K562 (cell line): ENCODE data around the gene CPLX3. TPM values are rescaled to one million over a fixed set of nuclear protein-coding genes. Genes with fewer than 3 reads are reported as not detected.
A peak's percentile ranks its signal among the peaks of the same experiment; 100 is the strongest.

Experiments
- ATAC-seq: fragments of 200-7000 bp; cut with Tn5 transposase; 3 replicates; pipeline ENCODE4 v1.9.1; 2020; ENCODE audit warnings: moderate library complexity
- BruUV-seq: library from RNA; stranded (reverse); fragments of 400-500 nt; replicated peaks from 2 replicates; lab custom pipeline; 2021; lab: Mats Ljungman, UMichigan
- CTCF ChIA-PET: fragments of 300-600 bp; formaldehyde crosslinking; extraction: SDS; loops from one replicate; lab custom pipeline; 2021; ENCODE audit warnings: low intra/inter-chr PET ratio; lab: Yijun Ruan, JAX
- POLR2A ChIA-PET: fragments of 300-600, 350-650 bp; sonication (Branson Sonifier 250); formaldehyde crosslinking; extraction: SDS; loops from one replicate; lab custom pipeline; 2021; ENCODE audit warnings: antibody characterized with exemption, inconsistent platforms; lab: Yijun Ruan, JAX
- DNase-seq, 4 experiments: peaks; one replicate each; pipeline versions ENCODE4 v3.0.0 to v3.0.0-alpha.2; 2011 to 2018; ENCODE audit warnings: low spot score in 3 of 4, mixed read lengths in 3 of 4; ENCODE audit errors: extremely low read depth in 1 of 4
- FAIRE-seq: peaks from 2 replicates; lab custom pipeline; 2011; peaks lifted over from hg19 to GRCh38; lab: Jason Lieb, UNC
- H2AFZ ChIP-seq: 2 replicates; pipeline ENCODE4 v1.6.0; 2011; ENCODE audit warnings: low read depth, low read length, control low read depth, inconsistent platforms
- H3K27ac ChIP-seq: fragments of 200-600 bp; 3 replicates; pipeline ENCODE4 v1.8.0; 2011; ENCODE audit warnings: low read depth, mild to moderate bottlenecking, control low read depth, inconsistent platforms, low read length, moderate library complexity, mixed read lengths; ENCODE audit errors: extremely low read depth
- H3K27me3 ChIP-seq, 2 experiments: fragments of 300-600 bp in 1 of 2; 2 replicates in 1 of 2; 3 replicates in 1 of 2; pipeline versions ENCODE4 v1.6.0 to v1.8.0; 2011; ENCODE audit warnings: inconsistent platforms in 2 of 2, low read length in 2 of 2, mild to moderate bottlenecking in 1 of 2, mixed read lengths in 1 of 2, moderate library complexity in 1 of 2; ENCODE audit not compliant: control insufficient read depth in 2 of 2, insufficient read depth in 2 of 2
- H3K36me3 ChIP-seq: fragments of 300-600 bp; 3 replicates; pipeline ENCODE4 v1.8.0; 2011; ENCODE audit warnings: mild to moderate bottlenecking, low read length, inconsistent platforms; ENCODE audit not compliant: control insufficient read depth, insufficient read depth
- H3K4me1 ChIP-seq, 2 experiments: fragments of 200-600 bp in 1 of 2; replicated peaks in 1 of 2; 2 replicates in 1 of 2; 3 replicates in 1 of 2; pipeline versions ENCODE4 v1.5.1 to v1.8.0; 2011; ENCODE audit warnings: inconsistent platforms in 2 of 2, low read length in 2 of 2, mild to moderate bottlenecking in 1 of 2, mixed read lengths in 1 of 2, moderate library complexity in 1 of 2; ENCODE audit not compliant: control insufficient read depth in 2 of 2, insufficient read depth in 2 of 2
- H3K4me2 ChIP-seq: 2 replicates; pipeline ENCODE4 v1.6.1; 2011; ENCODE audit warnings: low read length, control low read depth, inconsistent platforms, mixed read lengths; ENCODE audit not compliant: insufficient read depth
- H3K4me3 ChIP-seq: fragments of 200-600 bp; sonication (generic), shearing (Covaris generic); 2 replicates; pipeline ENCODE4 v1.5.1; 2016; ENCODE audit warnings: control low read depth, inconsistent platforms
- H3K79me2 ChIP-seq: fragments of 200-600 bp; 3 replicates; pipeline ENCODE4 v1.8.0; 2011; ENCODE audit warnings: low read length, inconsistent platforms; ENCODE audit not compliant: control insufficient read depth, insufficient read depth
- H3K9ac ChIP-seq, 2 experiments: 2 replicates each; pipeline versions ENCODE4 v1.6.0 to v1.6.1; 2011; ENCODE audit warnings: low read depth in 2 of 2, low read length in 2 of 2, control low read depth in 1 of 2, inconsistent platforms in 1 of 2, mild to moderate bottlenecking in 1 of 2, mixed read lengths in 1 of 2; ENCODE audit not compliant: insufficient read depth in 1 of 2
- H3K9me1 ChIP-seq: one replicate; pipeline ENCODE4 v1.6.0; 2011; ENCODE audit warnings: inconsistent platforms, mild to moderate bottlenecking, low read length, moderate library complexity; ENCODE audit not compliant: control insufficient read depth, insufficient read depth
- H3K9me3 ChIP-seq: replicated peaks from 2 replicates; pipeline ENCODE4 v1.5.1; 2011; ENCODE audit warnings: low read depth, low read length, inconsistent platforms; ENCODE audit not compliant: control insufficient read depth, insufficient read depth
- H4K20me1 ChIP-seq: replicated peaks from 2 replicates; pipeline ENCODE4 v1.6.1; 2011; ENCODE audit warnings: low read length, inconsistent platforms, mixed read lengths; ENCODE audit not compliant: control insufficient read depth, insufficient read depth
- ARID2 ChIP-seq: fragments of 450-650 bp; IDR thresholded peaks from 2 replicates; pipeline ENCODE4 v1.6.1; 2017; ENCODE audit warnings: antibody characterized with exemption, mild to moderate bottlenecking
- RFX1 ChIP-seq: fragments of 450-650 bp; IDR thresholded peaks from 2 replicates; pipeline ENCODE4 v1.6.1; 2016; ENCODE audit warnings: mild to moderate bottlenecking, moderate library complexity
- SAFB2 ChIP-seq: fragments of 200-400 bp; formaldehyde crosslinking; IDR thresholded peaks from 2 replicates; pipeline ENCODE4 v1.6.1; 2018; ENCODE audit warnings: borderline replicate concordance, low read length, low read depth, moderate library complexity; ENCODE audit not compliant: severe bottlenecking
- SRSF1 ChIP-seq: fragments of 200-400 bp; formaldehyde crosslinking; IDR thresholded peaks from 2 replicates; pipeline ENCODE4 v1.6.1; 2017; ENCODE audit warnings: mild to moderate bottlenecking, low read depth, low read length, moderate library complexity
- STAT5A ChIP-seq: IDR thresholded peaks from 2 replicates; pipeline ENCODE4 v1.6.1; 2012; ENCODE audit warnings: low read length, inconsistent platforms, borderline replicate concordance
- ZNF253 ChIP-seq: fragments of 250-450 bp; sonication (Bioruptor Pico); conservative IDR thresholded peaks from 2 replicates; pipeline ENCODE4 v1.6.1; 2021; ENCODE audit warnings: mild to moderate bottlenecking
- ZNF280B ChIP-seq: fragments of 250-450 bp; sonication (Bioruptor Pico); IDR thresholded peaks from 2 replicates; pipeline ENCODE4 v1.5.1; 2021; ENCODE audit warnings: mild to moderate bottlenecking
- WGBS: fragments of 100-300 bp; shearing (Covaris generic); methylation state at CpG from one replicate; pipeline ENCODE4 v1.1.6; 2016; ENCODE audit warnings: low coverage, mixed read lengths; ENCODE audit not compliant: insufficient coverage; ENCODE audit errors: missing lambda C conversion rate; 5-methylcytosine and 5-hydroxymethylcytosine counted together
- in situ Hi-C: fragments of 300-500 bp; cut with MboI; formaldehyde crosslinking; loops from 4 replicates; pipeline ENCODE4 v1.15.0; 2018; ENCODE audit warnings: inconsistent platforms, mixed read lengths
- intact Hi-C: fragments of 100-400 bp; cut with micrococcal nuclease; formaldehyde crosslinking; loops from 2 replicates; pipeline ENCODE4 v1.14.2; 2022
- polyA plus RNA-seq, 8 experiments: library from polyadenylated mRNA; depleted of rRNA in 4 of 8; stranded (reverse) in 5 of 8; unstranded in 3 of 8; fragments of >200 nt; fragmentation: Nextera tagmentation in 2 of 8; fragmentation: Illumina TruSeq in 1 of 8; extraction: Ambion mirVana in 2 of 8; extraction: Trizol in 1 of 8; gene quantifications; 2 replicates each; pipeline versions ENCODE4 v1.2.1 to v1.2.3, GENCODE V29; 2011 to 2014; ENCODE audit warnings: inconsistent platforms in 1 of 8, missing spikeins in 1 of 8
- total RNA-seq, 7 experiments: library from RNA; depleted of rRNA in 6 of 7; stranded (reverse); fragments of >200 nt in 6 of 7; fragmentation: Illumina TruSeq in 2 of 7; extraction: Trizol in 2 of 7; gene quantifications; 2 replicates each; pipeline versions ENCODE4 v1.2.1 to v1.2.3, GENCODE V29; 2011 to 2021; ENCODE audit warnings: low replicate concordance in 1 of 7
- TF ChIP-seq, protein P1 (sequence below): fragments of 450-650 bp; IDR thresholded peaks from 2 replicates; pipeline ENCODE4 v1.6.1; 2016; ENCODE audit warnings: missing biosample characterization, missing genetic modification characterization
- TF ChIP-seq, protein P2 (sequence below): IDR thresholded peaks from 2 replicates; pipeline ENCODE4 v1.6.1; 2011; ENCODE audit warnings: borderline replicate concordance, low read depth, mild to moderate bottlenecking, moderate library complexity, low read length; ENCODE audit not compliant: insufficient read depth, poor library complexity, severe bottlenecking
- TF ChIP-seq, protein P3 (sequence below): sonication (generic); formaldehyde crosslinking; IDR thresholded peaks from 2 replicates; pipeline ENCODE4 v1.8.0; 2022; ENCODE audit warnings: missing genetic modification reagents, mild to moderate bottlenecking, moderate library complexity, borderline replicate concordance

The CPLX3 gene
- total and polyA plus RNA-seq, 9 of the 15 experiments (the other 6 are each of a cell fraction or from before 2014, with no cell fraction given), result not detected

GRCh38 chr15:74793135-74794028 is 33.0 kb upstream of the CPLX3 start:
- peaks cover 58% of the 10 kb centered on the region; the same call in 2 of the 3 replicates for H3K36me3 ChIP-seq
- peak; percentile 49; the same call in 2 of the 3 replicates for ATAC-seq
- intact Hi-C loops, result no loop called here
- H3K79me2 ChIP-seq, result peaks cover 48% of the 10 kb centered on the region
- no TSS peak for BruUV-seq
- H2AFZ ChIP-seq, result no peak overlapping the region
- no peaks in the 10 kb centered on the region for H3K27me3 ChIP-seq
- peak overlapping the region in 1 of 2 experiments; percentile 50; a peak in 2 of 4 replicates for H3K9ac ChIP-seq
- H3K4me2 ChIP-seq, result no peak overlapping the region
- H3K9me3 ChIP-seq, result no peaks in the 10 kb centered on the region
- peaks cover 6 to 28% of the 10 kb centered on the region in 2 experiments for H3K4me1 ChIP-seq
- DNase-seq, result peak in 2 of 4 experiments; percentile 45 to 51
- no peak overlapping the region for H3K27ac ChIP-seq
- peaks cover 27% of the 10 kb centered on the region for H4K20me1 ChIP-seq
- no peak for FAIRE-seq
- no peaks in the 10 kb centered on the region for H3K9me1 ChIP-seq
- 87% methylated on average over 12 of the region's 12 CpGs for WGBS
- POLR2A ChIA-PET, result interaction anchor here (0.6 to 1.8 kb wide), 3 partner anchors 17 to 142 kb away, joined by 3 to 8 read pairs (median 3); no protein-coding TSS in a partner anchor
- in situ Hi-C loops, result no loop called here
- no peak overlapping the region for H3K4me3 ChIP-seq
- CTCF ChIA-PET, result no interaction called here
- TF ChIP-seq ZNF280B (CRISPR knock-in tag) (no peak), ZNF253 (no peak), STAT5A (no peak), SRSF1 (no peak), SAFB2 (no peak), ARID2 (no peak), RFX1 (peak; percentile 32; the same call in 1 of the 2 replicates)
- TF ChIP-seq, protein P1, sequence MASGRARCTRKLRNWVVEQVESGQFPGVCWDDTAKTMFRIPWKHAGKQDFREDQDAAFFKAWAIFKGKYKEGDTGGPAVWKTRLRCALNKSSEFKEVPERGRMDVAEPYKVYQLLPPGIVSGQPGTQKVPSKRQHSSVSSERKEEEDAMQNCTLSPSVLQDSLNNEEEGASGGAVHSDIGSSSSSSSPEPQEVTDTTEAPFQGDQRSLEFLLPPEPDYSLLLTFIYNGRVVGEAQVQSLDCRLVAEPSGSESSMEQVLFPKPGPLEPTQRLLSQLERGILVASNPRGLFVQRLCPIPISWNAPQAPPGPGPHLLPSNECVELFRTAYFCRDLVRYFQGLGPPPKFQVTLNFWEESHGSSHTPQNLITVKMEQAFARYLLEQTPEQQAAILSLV, result no peak
- TF ChIP-seq, protein P2, sequence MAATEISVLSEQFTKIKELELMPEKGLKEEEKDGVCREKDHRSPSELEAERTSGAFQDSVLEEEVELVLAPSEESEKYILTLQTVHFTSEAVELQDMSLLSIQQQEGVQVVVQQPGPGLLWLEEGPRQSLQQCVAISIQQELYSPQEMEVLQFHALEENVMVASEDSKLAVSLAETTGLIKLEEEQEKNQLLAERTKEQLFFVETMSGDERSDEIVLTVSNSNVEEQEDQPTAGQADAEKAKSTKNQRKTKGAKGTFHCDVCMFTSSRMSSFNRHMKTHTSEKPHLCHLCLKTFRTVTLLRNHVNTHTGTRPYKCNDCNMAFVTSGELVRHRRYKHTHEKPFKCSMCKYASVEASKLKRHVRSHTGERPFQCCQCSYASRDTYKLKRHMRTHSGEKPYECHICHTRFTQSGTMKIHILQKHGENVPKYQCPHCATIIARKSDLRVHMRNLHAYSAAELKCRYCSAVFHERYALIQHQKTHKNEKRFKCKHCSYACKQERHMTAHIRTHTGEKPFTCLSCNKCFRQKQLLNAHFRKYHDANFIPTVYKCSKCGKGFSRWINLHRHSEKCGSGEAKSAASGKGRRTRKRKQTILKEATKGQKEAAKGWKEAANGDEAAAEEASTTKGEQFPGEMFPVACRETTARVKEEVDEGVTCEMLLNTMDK, result peak; percentile 18
- TF ChIP-seq, protein P3, sequence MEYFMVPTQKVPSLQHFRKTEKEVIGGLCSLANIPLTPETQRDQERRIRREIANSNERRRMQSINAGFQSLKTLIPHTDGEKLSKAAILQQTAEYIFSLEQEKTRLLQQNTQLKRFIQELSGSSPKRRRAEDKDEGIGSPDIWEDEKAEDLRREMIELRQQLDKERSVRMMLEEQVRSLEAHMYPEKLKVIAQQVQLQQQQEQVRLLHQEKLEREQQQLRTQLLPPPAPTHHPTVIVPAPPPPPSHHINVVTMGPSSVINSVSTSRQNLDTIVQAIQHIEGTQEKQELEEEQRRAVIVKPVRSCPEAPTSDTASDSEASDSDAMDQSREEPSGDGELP, result 0 out of 2 replicates have a peak, but pooled peaks have one; percentile 17
